ENCODE results near the gene CNPY1.

CNPY1 gene

DNA sequence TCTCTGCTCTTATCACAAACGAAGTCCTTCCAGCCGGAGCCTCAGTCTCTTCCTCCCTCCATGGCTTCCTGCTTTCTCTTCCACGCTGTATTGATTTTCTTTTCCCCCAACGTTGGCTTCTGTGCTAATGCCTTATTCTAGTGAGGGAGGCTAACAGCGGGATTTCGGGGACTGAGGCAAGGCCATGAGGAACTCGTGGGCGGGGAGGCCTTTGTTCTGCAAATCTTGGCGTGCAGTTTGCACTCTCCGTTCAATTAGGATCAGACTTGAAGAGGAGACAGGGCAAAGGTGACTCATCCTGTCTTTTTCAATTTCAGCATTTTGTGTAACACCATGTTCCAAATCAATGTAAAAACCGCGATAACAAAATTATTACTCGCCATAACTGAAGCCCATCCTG lies 63.1 kb downstream of the CNPY1 start:
- no peak for FAIRE-seq
- no peak for TF ChIP-seq POLR2A (IDR thresholded peaks at IDR 0.05; ENCODE audit: low read depth, low read length)
- DNase-seq (ENCODE audit: insufficient read length, low spot score), result no peak

DNA sequence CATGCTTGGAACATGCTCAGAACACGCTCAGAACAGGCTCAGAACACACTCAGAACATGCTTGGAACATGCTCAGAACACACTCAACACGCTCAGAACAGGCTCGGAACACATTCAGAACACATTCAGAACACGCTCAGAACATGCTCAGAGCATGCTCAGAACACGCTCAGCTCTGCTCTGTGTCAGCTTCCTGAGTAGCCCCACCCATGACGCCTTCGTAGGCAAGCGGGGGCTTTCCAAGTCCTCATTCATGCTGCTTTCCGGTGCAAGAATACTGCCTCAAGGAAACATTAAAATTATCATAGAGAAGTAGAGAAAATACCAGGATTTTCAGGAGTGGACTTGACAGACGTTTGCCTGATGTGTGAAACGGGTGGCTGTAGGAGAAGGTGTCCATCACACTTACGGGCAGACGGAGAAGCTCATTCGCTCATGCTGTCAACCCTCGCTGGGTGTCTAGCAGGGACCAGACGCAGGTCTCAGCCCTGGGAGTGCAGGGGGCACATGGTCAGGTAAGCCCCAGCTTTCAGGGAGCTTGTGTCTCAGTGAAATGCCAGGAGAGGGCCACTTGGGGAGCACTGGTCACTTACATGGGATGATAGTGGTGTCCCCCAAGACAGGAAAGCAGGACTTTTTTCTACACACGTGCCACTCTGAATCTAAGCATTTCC lies 63.7 kb downstream of the CNPY1 start:
- TF ChIP-seq POLR2A (IDR thresholded peaks at IDR 0.05; ENCODE audit: low read depth, low read length), result no peak
- FAIRE-seq (no peak), DNase-seq (ENCODE audit: insufficient read length, low spot score) (no peak)

DNA sequence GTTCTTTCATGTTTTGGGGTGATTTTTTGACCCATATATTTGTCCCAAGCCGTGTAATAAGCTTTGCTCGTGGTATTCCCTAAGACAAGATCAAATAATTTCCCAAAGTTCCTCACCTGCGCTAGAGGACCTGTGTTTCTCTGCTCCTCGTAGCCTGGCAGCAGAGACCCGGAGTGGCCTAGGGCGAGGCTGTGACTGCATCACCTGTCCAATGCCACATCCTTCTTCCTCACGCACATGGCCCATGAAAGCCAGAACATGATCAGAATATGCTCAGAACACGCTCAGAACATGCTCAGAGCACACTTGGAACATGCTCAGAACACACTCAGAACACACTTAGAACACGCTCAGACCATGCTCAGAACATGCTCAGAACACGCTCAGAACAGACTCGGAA lies 64.6 kb downstream of the CNPY1 start:
- no peak for DNase-seq (ENCODE audit: insufficient read length, low spot score)
- no peak for FAIRE-seq
- TF ChIP-seq POLR2A (IDR thresholded peaks at IDR 0.05; ENCODE audit: low read depth, low read length), result no peak

DNA sequence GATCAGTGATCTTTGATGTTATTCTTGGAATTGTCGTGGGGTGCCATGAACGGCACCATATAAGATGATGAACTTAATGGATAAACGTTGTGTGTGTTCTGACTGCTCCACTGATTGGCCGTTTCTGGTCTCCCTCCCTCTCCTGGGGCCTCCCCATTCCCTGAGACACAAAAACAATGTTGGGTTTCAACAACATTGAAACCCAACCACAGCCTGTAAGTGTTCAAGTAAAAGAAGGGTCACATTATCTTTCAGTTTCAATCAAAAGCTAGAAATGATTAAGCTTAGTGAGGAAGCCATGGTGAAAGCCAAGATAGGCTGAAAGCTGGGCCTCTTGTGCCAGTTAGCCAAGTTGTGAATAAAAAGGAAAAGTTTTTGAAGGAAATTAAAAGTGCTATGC lies 68.9 kb downstream of the CNPY1 start:
- FAIRE-seq, result no peak
- no peak for DNase-seq (ENCODE audit: insufficient read length, low spot score)
- TF ChIP-seq POLR2A (IDR thresholded peaks at IDR 0.05; ENCODE audit: low read depth, low read length), result no peak

DNA sequence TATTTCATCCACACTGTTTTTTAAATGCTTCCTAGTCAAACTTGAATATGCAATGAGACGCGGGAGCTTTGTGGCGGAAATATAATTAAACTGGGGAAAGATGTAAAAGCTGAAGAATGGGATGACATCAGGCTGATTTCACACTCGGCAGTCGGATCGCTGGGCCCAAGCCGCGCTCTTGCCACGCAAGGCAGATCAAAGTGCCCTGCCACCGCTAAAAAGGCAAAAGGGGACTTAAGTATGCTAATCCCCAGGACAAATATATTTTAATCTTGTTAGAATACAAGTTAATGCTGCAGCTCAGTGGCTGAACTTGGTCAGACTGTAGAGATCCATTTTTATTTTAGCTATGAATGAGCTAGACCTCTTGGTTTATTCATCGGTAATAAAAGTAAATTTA lies 74.6 kb downstream of the CNPY1 start:
- no peak for FAIRE-seq
- DNase-seq (ENCODE audit: insufficient read length, low spot score), result no peak
- TF ChIP-seq POLR2A (IDR thresholded peaks at IDR 0.05; ENCODE audit: low read depth, low read length), result no peak

DNA sequence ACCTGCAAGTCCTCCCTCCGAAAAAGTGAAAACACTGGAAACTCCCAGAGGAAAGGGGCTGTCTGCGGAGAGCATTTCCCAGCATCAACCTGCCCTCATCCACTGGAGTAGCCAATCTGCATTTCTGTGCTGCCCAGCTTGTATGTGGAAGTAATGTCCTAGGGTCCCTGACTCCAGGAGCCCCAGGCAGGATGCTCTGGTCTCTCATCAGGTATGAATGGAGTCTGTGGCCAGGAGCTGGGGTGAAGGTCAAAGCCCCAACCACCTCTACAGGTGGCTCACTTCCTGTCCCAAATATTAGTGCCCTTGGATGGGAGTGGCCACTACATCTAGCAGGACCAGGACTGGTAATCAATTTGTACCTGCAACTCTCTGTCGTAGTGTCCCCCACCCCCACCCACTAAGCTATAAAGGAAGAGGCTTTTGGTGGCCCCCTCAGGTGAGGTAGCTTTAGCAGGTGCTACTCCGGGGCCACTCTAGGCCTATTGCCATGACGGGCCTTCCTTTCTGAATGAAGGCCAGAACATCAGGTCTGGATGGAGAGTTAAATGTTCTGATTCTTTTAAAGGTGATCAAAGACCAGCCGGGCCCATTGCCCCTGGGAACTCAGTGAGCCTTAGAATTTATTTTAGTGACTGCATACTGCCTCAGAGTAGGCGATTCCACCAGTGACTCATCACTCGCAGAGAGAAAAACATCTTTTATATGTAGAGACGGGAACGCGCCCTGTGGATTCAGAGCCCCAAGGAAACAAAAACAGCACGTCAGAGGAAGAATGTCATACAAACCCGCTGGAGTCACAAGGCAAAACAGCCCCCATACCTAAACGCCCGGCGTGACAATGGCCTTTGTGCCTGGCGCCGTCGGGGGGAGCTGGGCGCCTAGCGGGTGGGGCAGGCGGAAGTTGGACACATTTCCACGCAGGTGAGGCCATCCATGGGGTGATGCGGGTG lies 75.4 kb downstream of the CNPY1 start:
- DNase-seq (ENCODE audit: insufficient read length, low spot score) (peak; percentile 57), FAIRE-seq (no peak)
- TF ChIP-seq POLR2A (IDR thresholded peaks at IDR 0.05; ENCODE audit: low read depth, low read length), result no peak

DNA sequence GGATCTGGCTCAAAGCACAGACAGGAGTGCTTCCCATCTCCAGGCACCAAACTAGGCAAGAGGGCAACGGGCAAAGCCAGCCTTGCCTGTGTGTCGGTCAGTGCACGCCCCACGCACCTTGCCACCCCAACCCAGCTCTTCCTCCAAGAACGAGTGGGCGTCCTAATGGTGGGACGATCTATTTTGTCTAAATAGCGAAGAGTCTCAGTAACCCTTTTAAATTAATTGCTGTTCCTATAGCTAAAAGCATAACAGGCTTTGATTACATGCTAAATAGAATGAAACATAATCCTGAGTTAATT lies 76.2 kb downstream of the CNPY1 start:
- no peak for DNase-seq (ENCODE audit: insufficient read length, low spot score)
- TF ChIP-seq POLR2A (IDR thresholded peaks at IDR 0.05; ENCODE audit: low read depth, low read length), result no peak
- FAIRE-seq, result no peak

DNA sequence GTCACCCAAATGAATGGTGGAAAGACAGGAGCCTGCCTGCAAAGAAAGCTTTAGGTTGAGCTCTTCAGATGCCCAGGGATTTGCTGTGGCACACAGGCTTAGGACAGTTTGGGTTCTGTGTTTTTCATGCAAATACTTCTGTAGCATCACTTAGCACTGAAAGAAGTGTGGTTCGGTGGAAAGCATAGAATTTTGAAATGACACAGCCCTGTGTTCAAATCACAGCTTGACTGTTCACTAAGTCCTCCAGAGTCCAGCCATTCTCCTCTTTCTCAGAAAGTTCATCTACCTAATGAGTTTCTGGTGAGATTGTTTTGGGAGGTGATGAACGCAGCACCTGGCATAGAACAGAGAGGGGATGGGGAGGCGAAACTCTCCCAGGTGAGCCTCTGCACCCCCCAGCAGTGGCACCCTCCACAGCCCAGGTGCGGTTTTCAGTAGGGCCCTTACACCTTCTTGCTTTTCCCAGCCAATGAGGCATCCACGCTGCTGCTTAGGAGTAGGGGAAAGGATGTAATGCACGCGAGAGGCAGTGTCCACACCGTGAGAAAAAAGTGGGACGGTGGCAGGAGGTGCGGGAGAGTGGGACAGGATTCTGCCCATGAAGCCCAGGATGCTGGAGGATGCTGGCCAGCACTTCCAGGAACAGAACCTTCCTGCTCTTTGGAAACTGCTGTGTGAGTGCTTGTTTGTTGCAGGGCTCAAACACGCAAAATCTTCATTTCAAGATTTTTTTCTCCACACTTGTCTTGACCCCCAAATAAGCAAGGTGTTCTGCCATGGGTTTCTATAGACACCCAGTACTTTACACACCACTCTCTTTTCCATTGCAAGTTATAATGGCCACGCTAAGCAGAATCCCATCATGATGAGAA lies 76.8 kb downstream of the CNPY1 start:
- TF ChIP-seq POLR2A (IDR thresholded peaks at IDR 0.05; ENCODE audit: low read depth, low read length), result no peak
- no peak for FAIRE-seq
- DNase-seq (ENCODE audit: insufficient read length, low spot score), result no peak

DNA sequence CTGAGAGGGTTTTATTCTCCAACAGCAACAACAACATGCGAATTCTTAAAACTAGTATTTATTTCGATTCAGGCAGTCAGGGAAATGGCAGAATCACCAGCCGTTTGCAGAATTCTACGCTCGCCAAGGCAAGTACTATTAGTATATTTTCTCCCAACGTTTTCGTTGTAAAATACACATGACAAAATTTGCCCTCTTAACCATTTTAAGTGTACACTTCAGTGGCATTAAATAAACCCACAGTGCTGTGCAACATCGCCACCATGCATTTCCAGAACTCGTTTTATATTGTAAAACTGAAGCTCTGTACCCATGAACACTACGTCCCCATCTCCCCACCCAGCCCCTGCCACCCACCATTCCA lies 77.6 kb downstream of the CNPY1 start:
- TF ChIP-seq POLR2A (IDR thresholded peaks at IDR 0.05; ENCODE audit: low read depth, low read length), result no peak
- FAIRE-seq, result no peak
- DNase-seq (ENCODE audit: insufficient read length, low spot score), result no peak

DNA sequence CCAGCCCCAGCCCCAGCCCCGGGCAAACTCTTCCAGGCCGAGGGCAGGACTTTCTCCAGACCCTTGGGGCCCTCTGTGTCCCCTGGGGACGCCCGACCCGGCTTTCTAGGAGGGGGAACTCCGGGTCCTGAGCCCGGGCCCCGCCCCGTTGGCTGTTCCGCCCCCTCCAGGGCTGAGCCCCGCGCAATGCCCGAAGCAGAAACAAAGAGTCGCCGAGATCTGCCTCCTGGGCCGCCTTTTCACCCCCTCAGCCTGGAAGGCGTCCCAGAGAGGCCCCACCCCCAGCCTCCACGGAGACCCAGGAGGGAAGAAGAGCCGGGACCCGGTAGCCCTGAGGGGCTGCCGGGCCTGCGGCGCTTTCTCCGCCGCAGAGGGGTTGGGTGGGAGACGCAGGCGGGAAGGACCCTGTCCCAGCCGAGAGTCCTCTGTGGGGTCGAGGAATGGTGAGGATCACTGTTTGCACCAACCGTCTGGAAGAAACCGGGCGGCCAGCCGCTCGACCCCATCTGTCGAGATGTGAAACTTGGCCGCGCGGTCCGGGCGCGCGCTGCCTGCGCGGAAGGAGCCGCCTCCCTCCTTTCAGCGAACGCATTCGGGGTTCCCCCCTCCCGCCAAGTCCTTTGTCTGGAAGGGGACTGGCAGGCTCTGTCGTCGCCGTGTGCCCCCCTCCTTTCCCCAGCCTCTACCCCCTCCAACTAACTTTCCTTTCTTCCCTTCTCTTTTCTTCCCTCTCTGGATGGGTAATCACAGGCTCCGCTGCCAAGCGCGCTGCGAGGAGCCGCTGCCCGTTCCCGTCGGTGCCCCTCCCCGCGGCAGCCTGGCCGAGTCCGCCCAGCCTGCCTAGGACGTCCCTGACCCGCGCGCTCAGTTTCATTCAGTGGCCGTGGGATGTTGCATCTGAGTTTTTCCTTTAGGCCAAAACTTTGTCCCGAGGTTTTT lies 78.2 kb downstream of the CNPY1 start:
- TF ChIP-seq POLR2A (IDR thresholded peaks at IDR 0.05; ENCODE audit: low read depth, low read length), result no peak
- no peak for FAIRE-seq
- no peak for DNase-seq (ENCODE audit: insufficient read length, low spot score)

DNA sequence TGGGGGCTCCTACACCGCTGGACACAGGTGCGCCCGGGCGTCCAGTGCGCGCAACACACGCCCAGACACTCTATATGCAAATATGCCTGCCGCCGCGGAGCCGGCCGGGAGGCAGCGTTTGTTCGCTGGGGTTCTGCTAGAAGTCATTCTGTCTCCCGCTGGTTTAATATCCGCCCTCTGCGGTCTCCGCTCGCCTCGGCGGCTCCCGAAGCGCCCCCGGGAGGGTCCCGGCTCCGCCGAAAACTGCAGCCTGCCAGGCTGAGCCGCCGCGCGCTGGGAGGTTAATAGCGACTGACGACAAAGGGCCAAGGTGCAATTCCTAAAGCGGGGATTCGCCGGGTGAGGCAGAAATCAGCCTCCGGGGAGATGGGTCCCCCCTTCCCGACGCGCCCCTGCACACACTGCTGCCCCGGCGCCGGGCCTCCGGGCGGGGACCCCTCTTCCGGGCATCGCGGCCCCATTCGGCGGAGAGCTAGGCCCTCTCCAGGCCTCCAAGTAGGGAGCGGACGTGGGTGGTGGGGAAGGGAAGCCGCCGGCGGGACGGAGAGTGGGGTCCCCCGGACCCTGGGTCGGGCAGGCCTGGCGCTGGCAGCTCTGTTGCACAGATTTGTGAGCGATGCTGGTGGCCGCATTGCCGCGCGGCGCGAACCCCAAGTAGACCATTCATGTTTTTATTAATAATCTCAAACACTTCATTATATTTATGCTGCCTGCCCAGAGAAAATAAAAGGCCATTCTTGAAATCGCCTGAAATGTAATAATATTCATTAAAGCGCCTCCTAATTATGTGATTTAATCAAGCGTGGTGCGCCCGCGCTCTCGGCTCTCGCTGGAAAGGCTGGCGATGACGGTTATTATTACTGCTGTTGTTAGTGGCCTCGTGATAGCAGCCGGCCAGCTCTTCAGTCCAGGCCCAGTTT lies 79.3 kb downstream of the CNPY1 start:
- no peak for TF ChIP-seq POLR2A (IDR thresholded peaks at IDR 0.05; ENCODE audit: low read depth, low read length)
- DNase-seq (ENCODE audit: insufficient read length, low spot score) (no peak), FAIRE-seq (no peak)

DNA sequence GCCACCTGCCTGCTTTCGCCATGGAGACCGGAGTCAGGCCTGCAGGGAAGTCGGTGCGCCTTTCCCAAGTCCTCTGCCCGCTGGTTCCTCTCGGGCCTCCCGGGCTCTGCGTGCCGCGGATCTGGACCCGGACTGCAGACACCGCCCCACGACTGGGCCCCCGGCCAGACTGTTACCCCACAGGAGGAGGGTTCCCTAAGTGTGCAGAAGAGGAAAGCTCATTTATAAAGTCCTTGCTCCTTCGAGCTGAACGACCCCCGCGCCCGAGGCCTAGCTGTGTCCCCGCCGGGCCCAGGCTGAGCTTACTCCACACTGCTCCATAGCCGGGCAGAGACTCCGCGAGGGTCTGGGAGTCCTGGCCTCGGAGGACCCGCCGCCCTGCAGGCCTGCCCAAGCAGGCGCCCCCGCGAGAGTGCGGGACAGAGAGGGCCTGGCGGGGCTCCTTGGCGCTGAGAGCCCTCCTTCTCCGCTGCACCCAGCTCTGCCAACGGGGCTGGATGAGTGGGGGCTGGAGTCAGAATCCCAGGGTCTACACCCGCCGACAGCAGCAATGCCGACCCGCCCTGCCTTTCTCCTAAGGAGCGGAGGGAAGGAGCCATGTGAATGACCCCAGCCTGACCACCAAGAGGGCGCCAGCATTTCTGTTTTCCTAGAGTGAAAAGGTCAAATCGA lies 80.1 kb downstream of the CNPY1 start:
- no peak for TF ChIP-seq POLR2A (IDR thresholded peaks at IDR 0.05; ENCODE audit: low read depth, low read length)

More for the DNA sequence above, 80.1 kb downstream of the CNPY1 start:
- no peak for DNase-seq (ENCODE audit: insufficient read length, low spot score)
- no peak for FAIRE-seq

Data from H54 (cell line).